Measurements from ENCODE around the gene FZD10. TPM values are rescaled to one million over a fixed set of nuclear protein-coding genes. Genes with fewer than 3 reads are reported as not detected.

The FZD10 gene
- total and polyA plus RNA-seq, 2 of the 13 experiments (the other 11 are each of a cell fraction or from before 2014, with no cell fraction given) = not detected

- no peak overlapping the region for H3K4me3 ChIP-seq (replicated peaks in 1 of 3; ENCODE audit: insufficient read depth in 1 of 3, low read depth in 2 of 3, low read length in 3 of 3)
- no peak overlapping the region for H3K4me2 ChIP-seq (ENCODE audit: low read depth, low read length)
- no TSS peak for BruUV-seq (replicated peaks)
- CTCF ChIA-PET (ENCODE audit: low intra/inter-chr PET ratio, low total read pairs) = no interaction called here
- in situ Hi-C loops (cut with HindIII; ENCODE audit: extremely low pct_ligation_motif_present, low pct_unique_long_range_greater_than_20kb) = no loop called here
- no peaks in the 10 kb centered on the region for H3K36me3 ChIP-seq (replicated peaks in 1 of 2; ENCODE audit: control insufficient read depth in 1 of 2, insufficient read depth in 2 of 2, low read length in 2 of 2)
- WGBS (ENCODE audit: low lambda C conversion rate) = 4% methylated on average over 15 of the region's 15 CpGs
- H3K9me3 ChIP-seq (ENCODE audit: low read length) = peaks cover 6% of the 10 kb centered on the region; the same call in 1 of the 2 replicates
- H3K4me1 ChIP-seq (ENCODE audit: insufficient read depth, low read length) = no peaks in the 10 kb centered on the region; the same call in 1 of the 2 replicates
- no peaks in the 10 kb centered on the region for H3K79me2 ChIP-seq (ENCODE audit: insufficient read depth, low read length)
- DNase-seq (ENCODE audit: low spot score) = no peak
- no peak for ATAC-seq
- peaks cover 2 to 36% of the 10 kb centered on the region in 2 experiments for H3K27me3 ChIP-seq (ENCODE audit: control insufficient read depth in 1 of 2, insufficient read depth in 2 of 2, low read length in 2 of 2)
- TF ChIP-seq MTF1 (CRISPR knock-in tag; IDR thresholded peaks at IDR 0.05) (no peak), AHDC1 (CRISPR knock-in tag; IDR thresholded peaks at IDR 0.05; ENCODE audit: borderline replicate concordance) (no peak), ZBTB33 (CRISPR knock-in tag; IDR thresholded peaks at IDR 0.05) (no peak), ZNF644 (CRISPR knock-in tag; IDR thresholded peaks at IDR 0.05; ENCODE audit: low read depth) (no peak), ZNF687 (CRISPR knock-in tag; IDR thresholded peaks at IDR 0.05) (no peak), ZMYM4 (CRISPR knock-in tag; IDR thresholded peaks at IDR 0.05) (no peak), ZSCAN5A (CRISPR knock-in tag; IDR thresholded peaks at IDR 0.05; ENCODE audit: borderline replicate concordance) (no peak)
- no peak overlapping the region for H3K27ac ChIP-seq (ENCODE audit: extremely low read length, insufficient read depth, low read length)
- no peaks in the 10 kb centered on the region for H4K20me1 ChIP-seq (ENCODE audit: insufficient read depth, low read length)
- no peak overlapping the region for H3K9ac ChIP-seq (ENCODE audit: insufficient read depth, low read depth, low read length)
- POLR2A ChIA-PET = no interaction called here
- FAIRE-seq = no peak
- no peak overlapping the region for H2AFZ ChIP-seq (ENCODE audit: low read length)
- intact Hi-C loops (cut with micrococcal nuclease; ENCODE audit: unreplicated experiment) = no loop called here
Measured at GRCh38 chr12:130124605-130125244, 37.5 kb upstream of the FZD10 start.

All from HepG2 (cell line).